NCI-H1092 treated with DMSO at 0.1 percent for 48 hours (cell line): Measurements from ENCODE around the gene SEPHS2.
"Not testable (repeated sequence)": the region's sequence is repeated elsewhere in the genome, so short reads cannot be mapped to it uniquely, and the experiment has no call there.

ENCODE experiments used
- DNase-seq: peaks from one replicate; lab custom pipeline; 2025; lab: John Stamatoyannopoulos, UW

Gene SEPHS2

GRCh38 chr16:30445408-30446202 lies at the start of gene SEPHS2:
Gene SEPHS2, minus strand, starts transcription at chr16:30445874. Its CDS starts 147 bp downstream, at chr16:30445727.
- peak; percentile 92 for DNase-seq

GRCh38 chr16:30494709-30495108 lies 49.0 kb upstream of the SEPHS2 start:
- no peak for DNase-seq

GRCh38 chr16:30493941-30494488 lies 48.3 kb upstream of the SEPHS2 start:
- DNase-seq: no peak

- no peak for DNase-seq
Measured at GRCh38 chr16:30491744-30492308, 46.2 kb upstream of the SEPHS2 start.

- DNase-seq: no peak
Measured at GRCh38 chr16:30491229-30491628, 45.6 kb upstream of the SEPHS2 start.

- no peak for DNase-seq
Measured at GRCh38 chr16:30490210-30490609, 44.5 kb upstream of the SEPHS2 start.

- no peak for DNase-seq
Measured at GRCh38 chr16:30488764-30489605, 43.3 kb upstream of the SEPHS2 start.

- DNase-seq: no peak
Measured at GRCh38 chr16:30485818-30486436, 40.3 kb upstream of the SEPHS2 start.

GRCh38 chr16:30484887-30485286 lies 39.2 kb upstream of the SEPHS2 start:
- DNase-seq: no peak

- DNase-seq: no peak
Measured at GRCh38 chr16:30482366-30482765, 36.7 kb upstream of the SEPHS2 start.

GRCh38 chr16:30481381-30481780 lies 35.7 kb upstream of the SEPHS2 start:
- no peak for DNase-seq

- no peak for DNase-seq
Measured at GRCh38 chr16:30478766-30479478, 33.2 kb upstream of the SEPHS2 start.

GRCh38 chr16:30477773-30478172 lies 32.1 kb upstream of the SEPHS2 start:
- not testable (repeated sequence) for DNase-seq

GRCh38 chr16:30476991-30477390 lies 31.3 kb upstream of the SEPHS2 start:
- no peak for DNase-seq

- no peak for DNase-seq
Measured at GRCh38 chr16:30474684-30475083, 29.0 kb upstream of the SEPHS2 start.

GRCh38 chr16:30474074-30474452 lies 28.4 kb upstream of the SEPHS2 start:
- no peak for DNase-seq

- DNase-seq: no peak
Measured at GRCh38 chr16:30473231-30474073, 27.8 kb upstream of the SEPHS2 start.

- no peak for DNase-seq
Measured at GRCh38 chr16:30472328-30472942, 26.8 kb upstream of the SEPHS2 start, which contains the start of gene ITGAL. Gene ITGAL, plus strand, starts transcription at chr16:30472742. Its CDS starts 96 bp downstream, at chr16:30472838.

- no peak for DNase-seq
Measured at GRCh38 chr16:30470632-30470995, 24.9 kb upstream of the SEPHS2 start.

GRCh38 chr16:30470170-30470512 lies 24.5 kb upstream of the SEPHS2 start:
- DNase-seq: no peak
